DMS53 treated with DMSO at 0.1 percent for 48 hours (cell line): ENCODE results near the gene GARIN5B.
"Not testable (repeated sequence)": the region's sequence is repeated elsewhere in the genome, so short reads cannot be mapped to it uniquely, and the experiment has no call there.

Experiments used
- DNase-seq: peaks from one replicate; lab custom pipeline; 2025; ENCODE audit not compliant: unreplicated experiment; lab: John Stamatoyannopoulos, UW

GARIN5B gene

GRCh38 chr19:55350620-55351315 is 12.3 kb downstream of the GARIN5B start:
- no peak for DNase-seq

- no peak for DNase-seq
These were observed 14.6 kb downstream of the GARIN5B start for GRCh38 chr19:55348317-55349034.

GRCh38 chr19:55347442-55348009 is 15.5 kb downstream of the GARIN5B start:
- no peak for DNase-seq

GRCh38 chr19:55346725-55347441 is 16.2 kb downstream of the GARIN5B start:
- no peak for DNase-seq

GRCh38 chr19:55345818-55346724 is 17.0 kb downstream of the GARIN5B start:
- no peak for DNase-seq

- DNase-seq = no peak
These were observed 17.8 kb downstream of the GARIN5B start for GRCh38 chr19:55345101-55345817.

- DNase-seq = no peak
These were observed 18.6 kb downstream of the GARIN5B start for GRCh38 chr19:55344444-55344843.

GRCh38 chr19:55341595-55342531 is 21.2 kb downstream of the GARIN5B start:
- DNase-seq = no peak

- DNase-seq = peak; percentile 40
These were observed 21.9 kb downstream of the GARIN5B start for GRCh38 chr19:55341171-55341588.

- peak; percentile 31 for DNase-seq
These were observed 22.3 kb downstream of the GARIN5B start for GRCh38 chr19:55340784-55341147.

GRCh38 chr19:55339889-55340783 is 22.9 kb downstream of the GARIN5B start:
- no peak for DNase-seq

- DNase-seq = peak; percentile 100
These were observed 23.8 kb downstream of the GARIN5B start, which contains the start of gene KMT5C for GRCh38 chr19:55339105-55339888. Gene KMT5C, plus strand, starts transcription at chr19:55339876. Its CDS starts 2,061 bp downstream, at chr19:55341937.

- DNase-seq = no peak
These were observed 27.0 kb downstream of the GARIN5B start for GRCh38 chr19:55336101-55336500.

- DNase-seq = peak; percentile 79
These were observed 29.2 kb downstream of the GARIN5B start for GRCh38 chr19:55333870-55334269.

- DNase-seq = not testable (repeated sequence)
These were observed 33.3 kb downstream of the GARIN5B start for GRCh38 chr19:55329791-55330190.

GRCh38 chr19:55328774-55329318 is 34.2 kb downstream of the GARIN5B start:
- DNase-seq = not testable (repeated sequence)

GRCh38 chr19:55325172-55325571 is 37.9 kb downstream of the GARIN5B start, which contains the start of gene TMEM150B:
Gene TMEM150B, minus strand, starts transcription at chr19:55325341. Its CDS starts 4,305 bp downstream, at chr19:55321036.
- DNase-seq = no peak
